Measurements from ENCODE around the gene ADGRG3. TPM values are rescaled to one million over a fixed set of nuclear protein-coding genes. Genes with fewer than 3 reads are reported as not detected.

The ADGRG3 gene
- polyA plus RNA-seq, 3 donors: 0.41 to 1.0 TPM; not detected in 1

DNA sequence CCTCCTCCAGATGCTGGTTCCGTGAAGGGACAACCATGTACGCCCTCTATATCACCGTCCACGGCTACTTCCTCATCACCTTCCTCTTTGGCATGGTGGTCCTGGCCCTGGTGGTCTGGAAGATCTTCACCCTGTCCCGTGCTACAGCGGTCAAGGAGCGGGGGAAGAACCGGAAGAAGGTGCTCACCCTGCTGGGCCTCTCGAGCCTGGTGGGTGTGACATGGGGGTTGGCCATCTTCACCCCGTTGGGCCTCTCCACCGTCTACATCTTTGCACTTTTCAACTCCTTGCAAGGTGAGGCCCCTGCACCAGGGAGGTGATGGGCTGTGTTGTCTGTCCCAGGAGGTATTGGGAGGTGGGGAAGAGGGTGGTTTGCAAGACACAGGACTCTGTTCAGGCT lies 17.5 kb downstream of the ADGRG3 start:
- Histone ChIP-seq H3K27ac (ENCODE audit: low read depth in 1 of 2, low read length in 2 of 2) (no peak overlapping the region), H3K4me3 (replicated peaks in 1 of 3; ENCODE audit: low read depth in 2 of 3, low read length in 3 of 3) (no peak overlapping the region), H3K36me3 (replicated peaks in 1 of 2; ENCODE audit: control insufficient read depth in 1 of 2, insufficient read depth in 2 of 2, low read length in 2 of 2) (no peaks in the 10 kb centered on the region), H4K20me1 (ENCODE audit: insufficient read depth, low read length) (no peaks in the 10 kb centered on the region), H3K9me3 (replicated peaks in 1 of 2; ENCODE audit: control insufficient read depth in 1 of 2, insufficient read depth in 1 of 2, low read length in 2 of 2) (no peaks in the 10 kb centered on the region), H3K4me2 (replicated peaks; ENCODE audit: extremely low read depth, low read length, poor library complexity, severe bottlenecking) (no peak overlapping the region), H3K79me2 (ENCODE audit: insufficient read depth, low read length) (no peaks in the 10 kb centered on the region), H2AFZ (ENCODE audit: insufficient read depth, low read depth, low read length, poor library complexity, severe bottlenecking) (no peak overlapping the region), H3K27me3 (ENCODE audit: control insufficient read depth in 2 of 2, insufficient read depth in 2 of 2, low read length in 2 of 2) (no peaks in the 10 kb centered on the region), H3K9ac (ENCODE audit: insufficient read depth, low read length, poor library complexity, severe bottlenecking) (no peak overlapping the region), H3K4me1 (ENCODE audit: control insufficient read depth in 1 of 2, insufficient read depth in 2 of 2, low read length in 2 of 2) (peaks cover 45 to 47% of the 10 kb centered on the region in 2 donors)
- peaks cover 0 to 2% of the 10 kb centered on the region in 2 donors for H3K36me3 Mint-ChIP-seq
- intact Hi-C loops (cut with micrococcal nuclease): no loop called here
- TF ChIP-seq, protein P1, sequence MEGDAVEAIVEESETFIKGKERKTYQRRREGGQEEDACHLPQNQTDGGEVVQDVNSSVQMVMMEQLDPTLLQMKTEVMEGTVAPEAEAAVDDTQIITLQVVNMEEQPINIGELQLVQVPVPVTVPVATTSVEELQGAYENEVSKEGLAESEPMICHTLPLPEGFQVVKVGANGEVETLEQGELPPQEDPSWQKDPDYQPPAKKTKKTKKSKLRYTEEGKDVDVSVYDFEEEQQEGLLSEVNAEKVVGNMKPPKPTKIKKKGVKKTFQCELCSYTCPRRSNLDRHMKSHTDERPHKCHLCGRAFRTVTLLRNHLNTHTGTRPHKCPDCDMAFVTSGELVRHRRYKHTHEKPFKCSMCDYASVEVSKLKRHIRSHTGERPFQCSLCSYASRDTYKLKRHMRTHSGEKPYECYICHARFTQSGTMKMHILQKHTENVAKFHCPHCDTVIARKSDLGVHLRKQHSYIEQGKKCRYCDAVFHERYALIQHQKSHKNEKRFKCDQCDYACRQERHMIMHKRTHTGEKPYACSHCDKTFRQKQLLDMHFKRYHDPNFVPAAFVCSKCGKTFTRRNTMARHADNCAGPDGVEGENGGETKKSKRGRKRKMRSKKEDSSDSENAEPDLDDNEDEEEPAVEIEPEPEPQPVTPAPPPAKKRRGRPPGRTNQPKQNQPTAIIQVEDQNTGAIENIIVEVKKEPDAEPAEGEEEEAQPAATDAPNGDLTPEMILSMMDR (IDR thresholded peaks at IDR 0.05): no peak
- peaks cover 49% of the 10 kb centered on the region for H3K4me1 Mint-ChIP-seq
- peaks cover 1 to 9% (median 2%) of the 10 kb centered on the region in 3 donors for H3K27me3 Mint-ChIP-seq (ENCODE audit: low read depth in 3 of 3)
- WGBS (ENCODE audit: insufficient coverage): 83% methylated on average over 3 of the region's 11 CpGs
- H3K4me3 Mint-ChIP-seq: no peak overlapping the region
- H3K9me3 Mint-ChIP-seq: peaks cover 0 to 2% (median 0%) of the 10 kb centered on the region in 7 donors
- H3K27ac Mint-ChIP-seq: peak overlapping the region in 2 of 7 donors; percentile 18 to 38
- no peak for DNase-seq

DNA sequence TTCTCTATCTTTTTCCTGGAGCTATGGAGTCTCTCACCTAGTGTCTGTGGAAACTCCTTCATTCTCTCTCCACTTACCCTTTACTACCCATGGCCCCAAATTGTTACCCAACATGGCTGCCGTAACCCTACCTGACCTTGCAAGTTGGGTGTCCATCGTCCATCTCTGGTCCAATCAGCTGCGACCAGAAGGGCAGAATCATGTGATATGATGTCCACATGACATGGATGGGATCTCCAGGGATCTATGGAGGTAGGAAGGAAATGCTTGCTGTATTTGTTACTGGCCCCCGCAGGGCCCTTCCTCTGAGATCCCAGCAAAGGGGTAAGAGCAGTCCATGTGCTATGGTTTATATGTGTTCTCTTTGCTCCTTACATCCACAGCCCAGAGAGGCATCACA lies 18.5 kb downstream of the ADGRG3 start:
- Mint-ChIP-seq H3K4me1 (peaks cover 55% of the 10 kb centered on the region), H3K4me3 (no peak overlapping the region), H3K27me3 (ENCODE audit: low read depth in 3 of 3) (peaks cover 1 to 9% (median 2%) of the 10 kb centered on the region in 3 donors), H3K36me3 (peaks cover 0 to 2% of the 10 kb centered on the region in 2 donors), H3K27ac (peak overlapping the region in 1 of 7 donors; percentile 21), H3K9me3 (peaks cover 0 to 2% (median 0%) of the 10 kb centered on the region in 7 donors)
- WGBS (ENCODE audit: insufficient coverage): 40% methylated on average over 1 of the region's 4 CpGs
- no peak overlapping the region for H3K4me2 ChIP-seq (replicated peaks; ENCODE audit: extremely low read depth, low read length, poor library complexity, severe bottlenecking)
- no peaks in the 10 kb centered on the region for H4K20me1 ChIP-seq (ENCODE audit: insufficient read depth, low read length)
- no peaks in the 10 kb centered on the region for H3K36me3 ChIP-seq (replicated peaks in 1 of 2; ENCODE audit: control insufficient read depth in 1 of 2, insufficient read depth in 2 of 2, low read length in 2 of 2)
- H3K27ac ChIP-seq (ENCODE audit: low read depth in 1 of 2, low read length in 2 of 2): no peak overlapping the region
- DNase-seq: no peak
- TF ChIP-seq, protein P1 (IDR thresholded peaks at IDR 0.05): no peak
- H3K9me3 ChIP-seq (replicated peaks in 1 of 2; ENCODE audit: control insufficient read depth in 1 of 2, insufficient read depth in 1 of 2, low read length in 2 of 2): no peaks in the 10 kb centered on the region
- no peaks in the 10 kb centered on the region for H3K27me3 ChIP-seq (ENCODE audit: control insufficient read depth in 2 of 2, insufficient read depth in 2 of 2, low read length in 2 of 2)
- peaks cover 50 to 51% of the 10 kb centered on the region in 2 donors for H3K4me1 ChIP-seq (ENCODE audit: control insufficient read depth in 1 of 2, insufficient read depth in 2 of 2, low read length in 2 of 2)
- H3K9ac ChIP-seq (ENCODE audit: insufficient read depth, low read length, poor library complexity, severe bottlenecking): no peak overlapping the region
- no peaks in the 10 kb centered on the region for H3K79me2 ChIP-seq (ENCODE audit: insufficient read depth, low read length)
- H3K4me3 ChIP-seq (replicated peaks in 1 of 3; ENCODE audit: low read depth in 2 of 3, low read length in 3 of 3): no peak overlapping the region
- intact Hi-C loops (cut with micrococcal nuclease): no loop called here
- no peak overlapping the region for H2AFZ ChIP-seq (ENCODE audit: insufficient read depth, low read depth, low read length, poor library complexity, severe bottlenecking)

Measured in CD14-positive monocyte (primary cell).